MCF 10A (cell line): ENCODE measurements around the gene AP2M1. TPM values are rescaled to one million over a fixed set of nuclear protein-coding genes. Genes with fewer than 3 reads are reported as not detected.

Source experiments
- BruUV-seq: library from RNA; stranded (reverse); fragments of 400-500 nt; replicated peaks from 2 replicates; lab custom pipeline; 2021; lab: Mats Ljungman, UMichigan
- CTCF ChIA-PET: fragments of 300-600 bp; sonication (Branson Sonifier 250); formaldehyde crosslinking; extraction: SDS; loops from one replicate; lab custom pipeline; 2021; ENCODE audit warnings: antibody characterized with exemption, inconsistent platforms; lab: Yijun Ruan, JAX
- POLR2A ChIA-PET: fragments of 300-600, 350-650 bp; sonication (Branson Sonifier 250); formaldehyde crosslinking; extraction: SDS; loops from one replicate; lab custom pipeline; 2020; ENCODE audit warnings: antibody characterized with exemption, inconsistent platforms; lab: Yijun Ruan, JAX
- DNase-seq: peaks from one replicate; pipeline ENCODE4 v3.0.0-alpha.2; 2018; ENCODE audit not compliant: unreplicated experiment
- H3K27ac Mint-ChIP-seq: one replicate; pipeline ENCODE4 v1.8.0; 2022; ENCODE audit warnings: mild to moderate bottlenecking, low read depth, mixed read lengths; ENCODE audit not compliant: unreplicated experiment
- H3K27me3 Mint-ChIP-seq: one replicate; pipeline ENCODE4 v1.8.0; 2022; ENCODE audit warnings: mixed read lengths; ENCODE audit not compliant: insufficient read depth, unreplicated experiment
- H3K36me3 Mint-ChIP-seq: one replicate; pipeline ENCODE4 v1.8.0; 2022; ENCODE audit warnings: mild to moderate bottlenecking, moderate library complexity, mixed read lengths; ENCODE audit not compliant: insufficient read depth, unreplicated experiment
- H3K4me1 Mint-ChIP-seq: one replicate; pipeline ENCODE4 v1.8.0; 2022; ENCODE audit warnings: mixed read lengths; ENCODE audit not compliant: insufficient read depth, unreplicated experiment
- H3K4me3 Mint-ChIP-seq: one replicate; pipeline ENCODE4 v1.8.0; 2022; ENCODE audit warnings: mild to moderate bottlenecking, moderate library complexity, mixed read lengths; ENCODE audit not compliant: unreplicated experiment
- H3K9me3 Mint-ChIP-seq: one replicate; pipeline ENCODE4 v1.8.0; 2022; ENCODE audit warnings: mixed read lengths; ENCODE audit not compliant: unreplicated experiment
- intact Hi-C: fragments of 100-400 bp; cut with micrococcal nuclease; formaldehyde crosslinking; loops from 2 replicates; pipeline ENCODE4 v1.14.1; 2022
- total RNA-seq: library from RNA; stranded (reverse); gene quantifications from 2 replicates; pipeline ENCODE4 v1.2.3, GENCODE V29; 2022
- TF ChIP-seq, protein P1 (sequence below): fragments of 200-600 bp; IDR thresholded peaks from one replicate; pipeline ENCODE4 v1.8.0; 2022; ENCODE audit warnings: antibody characterized with exemption, mild to moderate bottlenecking; ENCODE audit not compliant: unreplicated experiment

Gene AP2M1
- total RNA-seq, 1 experiment from 2014 or later: 301 TPM

DNA sequence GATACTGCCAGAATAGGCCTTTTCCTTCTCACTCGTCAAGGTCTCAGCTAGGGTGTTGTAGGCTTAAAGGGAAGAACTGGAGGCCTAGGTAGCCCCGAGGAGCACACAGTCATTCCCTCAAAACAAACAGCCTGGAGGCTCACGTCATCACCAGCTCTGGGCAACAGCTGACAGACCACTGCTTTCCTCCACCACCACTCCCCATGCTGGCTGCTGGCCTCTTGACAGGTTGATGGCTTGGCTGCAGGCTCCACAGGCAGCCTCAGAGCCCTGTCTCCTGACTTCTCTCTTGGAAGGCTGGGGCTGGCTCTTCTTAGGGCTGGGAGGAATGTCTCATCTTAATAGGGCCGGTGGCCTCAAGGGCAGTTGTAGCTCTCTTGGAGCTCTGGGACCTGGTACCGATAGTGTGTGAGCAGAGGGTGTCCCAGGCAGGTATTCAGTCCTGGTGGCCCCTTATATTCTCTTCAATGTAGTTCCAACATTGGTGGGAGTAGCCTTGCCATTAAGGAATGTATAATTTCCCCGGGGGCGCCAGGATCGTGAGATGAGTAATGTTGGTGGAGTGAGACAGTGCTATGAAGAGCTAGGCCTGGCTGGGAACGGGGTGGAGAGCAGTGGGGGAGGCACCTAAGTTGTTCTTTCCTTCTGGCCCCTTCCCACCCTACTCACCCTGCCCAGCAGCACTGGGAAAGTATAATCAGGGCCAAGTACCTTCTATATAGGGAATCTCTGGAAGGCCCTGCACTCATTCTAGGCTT, 6.1 kb upstream of the AP2M1 start:
- H3K36me3 Mint-ChIP-seq: peaks cover 41% of the 10 kb centered on the region

DNA sequence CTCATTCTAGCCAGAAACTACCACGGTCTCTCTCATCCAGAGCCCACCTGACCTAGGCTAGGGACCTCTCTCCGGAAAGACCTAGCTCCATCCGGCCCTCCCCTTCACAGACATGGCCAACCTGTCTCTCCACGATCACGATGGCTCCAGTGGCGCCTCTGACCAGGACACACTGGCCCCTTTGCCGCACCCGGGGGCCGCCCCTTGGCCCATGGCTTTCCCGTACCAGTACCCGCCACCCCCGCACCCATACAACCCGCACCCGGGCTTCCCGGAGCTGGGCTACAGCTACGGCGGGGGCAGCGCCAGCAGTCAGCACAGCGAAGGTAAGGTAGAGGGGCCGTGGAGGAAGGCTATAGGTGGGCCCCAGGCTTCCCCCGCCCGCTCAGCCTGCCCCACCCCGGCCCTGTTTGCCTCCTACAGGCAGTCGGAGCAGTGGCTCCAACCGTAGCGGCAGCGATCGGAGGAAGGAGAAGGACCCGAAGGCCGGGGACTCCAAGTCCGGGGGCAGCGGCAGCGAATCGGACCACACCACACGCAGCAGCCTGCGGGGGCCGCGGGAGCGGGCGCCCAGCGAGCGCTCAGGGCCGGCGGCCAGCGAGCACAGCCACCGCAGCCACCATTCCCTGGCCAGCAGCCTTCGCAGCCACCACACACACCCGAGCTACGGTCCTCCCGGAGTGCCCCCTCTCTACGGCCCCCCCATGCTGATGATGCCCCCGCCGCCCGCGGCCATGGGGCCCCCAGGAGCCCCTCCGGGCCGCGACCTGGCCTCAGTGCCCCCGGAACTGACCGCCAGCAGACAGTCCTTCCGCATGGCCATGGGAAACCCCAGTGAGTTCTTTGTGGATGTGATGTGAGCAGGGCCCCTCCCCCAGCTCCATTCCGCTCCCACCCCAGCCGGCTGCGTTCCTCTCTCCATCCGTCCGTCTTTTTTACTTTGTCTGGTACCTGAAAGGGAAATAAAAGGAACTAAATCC, 4.5 kb upstream of the AP2M1 start:
- H3K4me1 Mint-ChIP-seq: peaks cover 13% of the 10 kb centered on the region
- H3K4me3 Mint-ChIP-seq: no peak overlapping the region
- no peaks in the 10 kb centered on the region for H3K27me3 Mint-ChIP-seq
- H3K36me3 Mint-ChIP-seq: peaks cover 33% of the 10 kb centered on the region
- no TSS peak for BruUV-seq
- H3K27ac Mint-ChIP-seq: no peak overlapping the region
- CTCF ChIA-PET: interaction anchor here (0.5 kb wide), 1 partner anchor 58 kb away, joined by 3 read pairs; no protein-coding TSS in a partner anchor
- intact Hi-C loops: no loop called here
- no peaks in the 10 kb centered on the region for H3K9me3 Mint-ChIP-seq
- no peak for DNase-seq
- TF ChIP-seq, protein P1, sequence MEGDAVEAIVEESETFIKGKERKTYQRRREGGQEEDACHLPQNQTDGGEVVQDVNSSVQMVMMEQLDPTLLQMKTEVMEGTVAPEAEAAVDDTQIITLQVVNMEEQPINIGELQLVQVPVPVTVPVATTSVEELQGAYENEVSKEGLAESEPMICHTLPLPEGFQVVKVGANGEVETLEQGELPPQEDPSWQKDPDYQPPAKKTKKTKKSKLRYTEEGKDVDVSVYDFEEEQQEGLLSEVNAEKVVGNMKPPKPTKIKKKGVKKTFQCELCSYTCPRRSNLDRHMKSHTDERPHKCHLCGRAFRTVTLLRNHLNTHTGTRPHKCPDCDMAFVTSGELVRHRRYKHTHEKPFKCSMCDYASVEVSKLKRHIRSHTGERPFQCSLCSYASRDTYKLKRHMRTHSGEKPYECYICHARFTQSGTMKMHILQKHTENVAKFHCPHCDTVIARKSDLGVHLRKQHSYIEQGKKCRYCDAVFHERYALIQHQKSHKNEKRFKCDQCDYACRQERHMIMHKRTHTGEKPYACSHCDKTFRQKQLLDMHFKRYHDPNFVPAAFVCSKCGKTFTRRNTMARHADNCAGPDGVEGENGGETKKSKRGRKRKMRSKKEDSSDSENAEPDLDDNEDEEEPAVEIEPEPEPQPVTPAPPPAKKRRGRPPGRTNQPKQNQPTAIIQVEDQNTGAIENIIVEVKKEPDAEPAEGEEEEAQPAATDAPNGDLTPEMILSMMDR: no peak
- POLR2A ChIA-PET: interaction anchor here (1.4 kb wide), 1 partner anchor 13 kb away, joined by 8 read pairs; no protein-coding TSS in a partner anchor

More for the DNA sequence above, 6.1 kb upstream of the AP2M1 start:
- Mint-ChIP-seq H3K4me3 (no peak overlapping the region), H3K9me3 (no peaks in the 10 kb centered on the region), H3K27ac (no peak overlapping the region), H3K4me1 (peaks cover 13% of the 10 kb centered on the region), H3K27me3 (no peaks in the 10 kb centered on the region)
- intact Hi-C loops: no loop called here
- ChIA-PET CTCF (no interaction called here), POLR2A (interaction anchor here (0.6 kb wide), 2 partner anchors 12 to 66 kb away, joined by 3 read pairs; no protein-coding TSS in a partner anchor)
- BruUV-seq: no TSS peak
- DNase-seq: no peak
- TF ChIP-seq, protein P1: no peak

DNA sequence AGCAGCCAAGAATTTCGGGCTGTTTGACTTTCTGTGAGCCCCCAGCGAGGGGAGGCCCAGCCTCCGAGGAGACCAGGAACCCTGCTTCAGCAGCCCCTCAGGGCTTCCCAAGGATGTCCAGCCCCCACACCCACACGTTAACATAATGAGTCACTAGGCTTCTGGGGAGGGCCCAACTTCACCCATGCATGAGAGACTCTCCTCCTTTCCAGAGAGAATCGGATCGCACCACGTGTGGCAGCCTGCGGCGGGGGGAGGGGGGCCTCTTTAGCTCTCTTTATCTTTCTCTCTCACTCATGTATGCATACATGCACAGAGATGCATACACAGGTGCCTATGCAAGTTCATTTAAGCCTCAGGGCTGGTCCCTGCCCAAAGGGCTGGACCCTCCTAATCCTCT, 3.1 kb upstream of the AP2M1 start:
- Mint-ChIP-seq H3K4me3 (no peak overlapping the region), H3K36me3 (peaks cover 23% of the 10 kb centered on the region), H3K4me1 (peaks cover 17% of the 10 kb centered on the region), H3K27me3 (no peaks in the 10 kb centered on the region), H3K9me3 (no peaks in the 10 kb centered on the region), H3K27ac (peak overlapping the region; percentile 13)
- DNase-seq: peak; percentile 62
- intact Hi-C loops: no loop called here
- ChIA-PET POLR2A (interaction anchor here (0.6 kb wide), 1 partner anchor 144 kb away, joined by 3 read pairs; no protein-coding TSS in a partner anchor), CTCF (interaction anchor here (0.8 kb wide), 1 partner anchor 12 kb away, joined by 3 read pairs; no protein-coding TSS in a partner anchor)
- TF ChIP-seq, protein P1: no peak
- BruUV-seq: no TSS peak
